ENCODE results near the gene MCHR1. TPM values are rescaled to one million over a fixed set of nuclear protein-coding genes. Genes with fewer than 3 reads are reported as not detected.

The MCHR1 gene
- total and polyA plus RNA-seq, 2 of the 13 experiments (the other 11 are each of a cell fraction or from before 2014, with no cell fraction given) = 0.40 to 0.83 TPM

DNA sequence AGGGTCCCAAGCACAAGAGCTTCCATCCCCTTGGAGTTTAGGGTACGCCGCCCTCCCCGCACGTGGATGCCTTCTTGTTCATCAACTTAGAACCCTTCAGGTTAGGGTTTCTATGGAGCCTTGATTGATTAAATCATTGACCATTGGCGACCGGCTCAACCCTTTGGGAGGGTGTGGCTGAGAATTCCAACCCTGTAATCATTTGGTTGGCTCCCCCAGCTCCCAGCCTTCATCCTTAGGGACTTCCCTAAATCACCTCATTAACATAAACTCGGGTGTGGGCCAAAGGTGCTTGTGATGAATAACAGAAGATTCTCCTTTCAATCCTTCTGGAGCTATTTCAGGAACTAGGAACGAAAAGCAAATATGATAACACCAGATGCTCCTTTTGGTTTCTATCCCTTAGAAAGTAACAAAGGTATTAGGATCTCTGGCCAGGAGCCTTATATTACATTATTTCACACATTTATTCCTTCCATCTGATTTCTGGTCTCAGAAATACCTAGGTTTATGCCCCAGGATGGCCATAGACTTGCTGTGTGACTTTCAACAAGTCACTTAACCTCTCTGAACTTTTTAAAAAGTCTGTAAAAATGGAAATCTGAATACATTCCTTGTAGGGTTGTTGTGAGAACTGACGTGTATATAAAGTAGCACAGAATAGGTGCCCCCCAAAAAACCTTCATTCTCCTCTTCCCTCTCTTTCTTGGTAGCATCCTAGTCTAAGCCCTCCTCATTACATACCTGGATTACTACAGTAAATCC, 26.8 kb downstream of the MCHR1 start:
- Histone ChIP-seq H3K27ac (ENCODE audit: extremely low read length, insufficient read depth, low read length) (no peak overlapping the region), H4K20me1 (ENCODE audit: insufficient read depth, low read length) (no peaks in the 10 kb centered on the region), H2AFZ (ENCODE audit: low read length) (no peak overlapping the region), H3K4me3 (replicated peaks in 1 of 3; ENCODE audit: insufficient read depth in 1 of 3, low read depth in 2 of 3, low read length in 3 of 3) (no peak overlapping the region), H3K27me3 (ENCODE audit: control insufficient read depth in 1 of 2, insufficient read depth in 2 of 2, low read length in 2 of 2) (peaks cover 1 to 4% of the 10 kb centered on the region in 2 experiments; a peak in 1 of 5 replicates), H3K36me3 (replicated peaks in 1 of 2; ENCODE audit: control insufficient read depth in 1 of 2, insufficient read depth in 2 of 2, low read length in 2 of 2) (no peaks in the 10 kb centered on the region), H3K4me2 (ENCODE audit: low read depth, low read length) (no peak overlapping the region), H3K9ac (ENCODE audit: insufficient read depth, low read depth, low read length) (no peak overlapping the region), H3K9me3 (ENCODE audit: low read length) (0 out of 2 replicates have a peak, but pooled peaks cover 6% of the 10 kb centered on the region), H3K4me1 (ENCODE audit: insufficient read depth, low read length) (peaks cover 21% of the 10 kb centered on the region), H3K79me2 (ENCODE audit: insufficient read depth, low read length) (no peaks in the 10 kb centered on the region)
- ChIA-PET CTCF (ENCODE audit: low intra/inter-chr PET ratio, low total read pairs) (no interaction called here), POLR2A (no interaction called here)
- no peak for ATAC-seq
- in situ Hi-C loops (cut with HindIII; ENCODE audit: extremely low pct_ligation_motif_present, low pct_unique_long_range_greater_than_20kb) (no loop called here), intact Hi-C loops (cut with micrococcal nuclease; ENCODE audit: unreplicated experiment) (no loop called here)
- no peak for FAIRE-seq
- no peak for DNase-seq (ENCODE audit: low spot score)
- no TSS peak for BruUV-seq (replicated peaks)
- no peak for TF ChIP-seq ZSCAN12 (CRISPR knock-in tag; IDR thresholded peaks at IDR 0.05)
- no peak for TF ChIP-seq ZNF605 (CRISPR knock-in tag; IDR thresholded peaks at IDR 0.05)
- TF ChIP-seq ZNF768 (CRISPR knock-in tag; IDR thresholded peaks at IDR 0.05) = peak; percentile 38; the same call in 1 of the 2 replicates
- 59% methylated on average over 9 of the region's 9 CpGs for WGBS (ENCODE audit: low lambda C conversion rate)

DNA sequence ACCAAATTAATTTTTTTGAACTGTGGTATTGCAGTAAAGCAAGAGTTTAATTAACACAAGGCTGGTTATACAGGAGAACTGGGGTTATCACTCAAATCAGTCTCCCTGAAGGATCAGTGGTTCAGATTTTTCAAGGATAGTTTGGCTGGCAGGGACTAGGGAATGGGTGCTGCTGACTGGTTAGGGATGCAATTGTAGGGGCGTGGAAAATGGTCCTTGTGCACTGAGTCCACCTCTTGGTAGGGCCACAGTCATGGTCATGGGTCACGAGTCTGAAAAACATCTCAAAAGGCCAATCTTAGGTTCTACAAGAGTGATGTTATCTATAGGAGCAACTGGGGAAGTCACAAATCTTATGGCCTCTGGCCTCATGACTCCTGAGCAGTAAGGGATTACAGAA, 27.9 kb downstream of the MCHR1 start:
- H3K9me3 ChIP-seq (ENCODE audit: low read length) = 0 out of 2 replicates have a peak, but pooled peaks cover 6% of the 10 kb centered on the region
- no peak for FAIRE-seq

More for the DNA sequence above, 27.9 kb downstream of the MCHR1 start:
- CTCF ChIA-PET (ENCODE audit: low intra/inter-chr PET ratio, low total read pairs) = no interaction called here
- intact Hi-C loops (cut with micrococcal nuclease; ENCODE audit: unreplicated experiment) (no loop called here), in situ Hi-C loops (cut with HindIII; ENCODE audit: extremely low pct_ligation_motif_present, low pct_unique_long_range_greater_than_20kb) (no loop called here)
- Histone ChIP-seq H3K9ac (ENCODE audit: insufficient read depth, low read depth, low read length) (no peak overlapping the region), H3K4me2 (ENCODE audit: low read depth, low read length) (no peak overlapping the region), H3K79me2 (ENCODE audit: insufficient read depth, low read length) (no peaks in the 10 kb centered on the region), H4K20me1 (ENCODE audit: insufficient read depth, low read length) (no peaks in the 10 kb centered on the region), H2AFZ (ENCODE audit: low read length) (no peak overlapping the region), H3K4me3 (replicated peaks in 1 of 3; ENCODE audit: insufficient read depth in 1 of 3, low read depth in 2 of 3, low read length in 3 of 3) (no peak overlapping the region), H3K27ac (ENCODE audit: extremely low read length, insufficient read depth, low read length) (no peak overlapping the region), H3K36me3 (replicated peaks in 1 of 2; ENCODE audit: control insufficient read depth in 1 of 2, insufficient read depth in 2 of 2, low read length in 2 of 2) (no peaks in the 10 kb centered on the region), H3K4me1 (ENCODE audit: insufficient read depth, low read length) (peaks cover 31% of the 10 kb centered on the region), H3K27me3 (ENCODE audit: control insufficient read depth in 1 of 2, insufficient read depth in 2 of 2, low read length in 2 of 2) (0 out of 5 replicates have a peak, but pooled peaks cover 0 to 4% of the 10 kb centered on the region in 2 experiments)
- DNase-seq (ENCODE audit: low spot score) (no peak), ATAC-seq (no peak)
- 24% methylated on average over 2 of the region's 2 CpGs for WGBS (ENCODE audit: low lambda C conversion rate)
- no TSS peak for BruUV-seq (replicated peaks)
- TF ChIP-seq CBFB (CRISPR knock-in tag; IDR thresholded peaks at IDR 0.05) = no peak
- TF ChIP-seq ZNF253 (CRISPR knock-in tag; IDR thresholded peaks at IDR 0.05; ENCODE audit: borderline replicate concordance) = no peak
- POLR2A ChIA-PET = no interaction called here

All from HepG2 (cell line).